ENCODE results near the gene MAGI1.
"Not testable (repeated sequence)": the region's sequence is repeated elsewhere in the genome, so short reads cannot be mapped to it uniquely, and the experiment has no call there.

The MAGI1 gene

DNA sequence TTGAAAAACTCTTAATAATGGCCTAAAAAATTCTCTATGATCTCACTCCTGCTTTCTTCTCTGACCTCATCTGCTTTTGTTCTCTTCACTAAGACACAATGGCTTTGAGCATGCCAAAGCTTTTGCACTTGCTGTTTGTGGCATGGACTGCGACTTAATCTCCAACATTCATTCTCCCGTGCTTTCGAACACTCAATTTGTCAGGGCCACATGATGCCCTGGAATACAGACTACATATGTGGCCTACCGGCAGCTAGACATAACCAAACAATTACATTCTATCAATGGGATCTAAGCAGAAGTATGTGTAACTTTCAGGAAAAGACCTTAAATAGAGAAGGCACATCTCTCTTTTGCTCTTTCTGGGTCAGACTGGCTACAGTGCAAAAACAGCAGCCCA is 506.5 kb downstream of the MAGI1 start:
- TF ChIP-seq, protein P1, sequence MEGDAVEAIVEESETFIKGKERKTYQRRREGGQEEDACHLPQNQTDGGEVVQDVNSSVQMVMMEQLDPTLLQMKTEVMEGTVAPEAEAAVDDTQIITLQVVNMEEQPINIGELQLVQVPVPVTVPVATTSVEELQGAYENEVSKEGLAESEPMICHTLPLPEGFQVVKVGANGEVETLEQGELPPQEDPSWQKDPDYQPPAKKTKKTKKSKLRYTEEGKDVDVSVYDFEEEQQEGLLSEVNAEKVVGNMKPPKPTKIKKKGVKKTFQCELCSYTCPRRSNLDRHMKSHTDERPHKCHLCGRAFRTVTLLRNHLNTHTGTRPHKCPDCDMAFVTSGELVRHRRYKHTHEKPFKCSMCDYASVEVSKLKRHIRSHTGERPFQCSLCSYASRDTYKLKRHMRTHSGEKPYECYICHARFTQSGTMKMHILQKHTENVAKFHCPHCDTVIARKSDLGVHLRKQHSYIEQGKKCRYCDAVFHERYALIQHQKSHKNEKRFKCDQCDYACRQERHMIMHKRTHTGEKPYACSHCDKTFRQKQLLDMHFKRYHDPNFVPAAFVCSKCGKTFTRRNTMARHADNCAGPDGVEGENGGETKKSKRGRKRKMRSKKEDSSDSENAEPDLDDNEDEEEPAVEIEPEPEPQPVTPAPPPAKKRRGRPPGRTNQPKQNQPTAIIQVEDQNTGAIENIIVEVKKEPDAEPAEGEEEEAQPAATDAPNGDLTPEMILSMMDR (IDR thresholded peaks at IDR 0.05; ENCODE audit: low read depth, low read length): no peak
- no peak for DNase-seq (ENCODE audit: extremely low read depth, low read depth)

DNA sequence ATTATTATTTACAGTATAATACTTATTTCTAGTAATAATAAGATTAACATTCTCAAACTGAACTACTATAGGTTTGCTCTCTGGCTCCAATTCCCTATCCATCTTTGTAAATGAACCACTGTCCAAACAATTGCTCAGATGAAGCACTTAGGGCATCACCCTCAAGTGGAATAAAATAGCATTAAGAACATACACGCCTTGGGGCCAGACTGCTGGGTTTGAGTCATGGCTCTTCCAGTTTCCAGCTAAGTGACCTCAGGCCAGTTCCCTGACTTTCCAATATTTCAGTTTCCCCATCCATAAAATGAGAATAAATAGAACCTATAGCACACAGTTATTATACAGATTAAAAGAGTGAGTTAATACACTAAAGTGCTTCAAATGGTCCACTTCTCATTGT is 507.2 kb downstream of the MAGI1 start:
- TF ChIP-seq, protein P1 (IDR thresholded peaks at IDR 0.05; ENCODE audit: low read depth, low read length): no peak
- DNase-seq (ENCODE audit: extremely low read depth, low read depth): no peak

DNA sequence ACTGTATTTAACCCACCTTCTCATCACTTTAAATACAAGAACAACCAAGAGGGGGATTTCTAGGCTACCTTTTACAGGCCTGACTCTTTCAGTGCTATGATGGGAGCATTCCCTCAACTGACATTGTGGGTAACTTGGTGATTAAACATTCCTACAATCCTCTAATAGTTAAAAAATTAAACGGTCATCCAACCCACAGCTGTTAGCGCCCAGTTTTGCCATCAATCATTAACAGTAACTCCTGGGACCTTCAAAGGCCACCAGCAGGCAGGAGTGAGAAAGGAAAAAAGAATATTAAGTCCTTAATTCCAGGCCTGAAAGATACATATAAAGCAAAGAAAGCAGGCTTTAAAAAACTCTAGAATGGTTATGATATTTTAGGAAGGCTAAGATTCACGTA is 512.1 kb downstream of the MAGI1 start:
- TF ChIP-seq, protein P1 (IDR thresholded peaks at IDR 0.05; ENCODE audit: low read depth, low read length): no peak

DNA sequence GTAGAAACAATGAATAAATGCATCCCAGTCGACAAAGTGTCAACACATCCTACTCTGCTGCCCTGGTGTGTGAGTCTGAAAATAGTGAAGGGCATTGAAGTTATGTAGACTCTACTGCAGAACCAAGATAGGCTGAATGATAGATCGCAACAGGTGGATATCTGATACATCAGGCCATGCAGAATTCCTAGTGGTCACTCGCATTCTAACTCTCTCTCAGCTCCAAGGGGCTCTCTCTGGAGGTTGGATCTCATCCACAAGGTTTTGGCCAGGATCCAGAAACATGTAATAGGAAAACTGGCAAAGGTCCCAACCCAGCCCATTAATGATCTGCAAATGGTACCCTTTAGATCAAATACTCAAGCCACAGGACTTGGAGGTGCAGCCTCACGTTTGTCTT is 514.1 kb downstream of the MAGI1 start:
- TF ChIP-seq, protein P1 (IDR thresholded peaks at IDR 0.05; ENCODE audit: low read depth, low read length): no peak
- DNase-seq (ENCODE audit: extremely low read depth, low read depth): no peak

More for the DNA sequence above, 512.1 kb downstream of the MAGI1 start:
- no peak for DNase-seq (ENCODE audit: extremely low read depth, low read depth)

DNA sequence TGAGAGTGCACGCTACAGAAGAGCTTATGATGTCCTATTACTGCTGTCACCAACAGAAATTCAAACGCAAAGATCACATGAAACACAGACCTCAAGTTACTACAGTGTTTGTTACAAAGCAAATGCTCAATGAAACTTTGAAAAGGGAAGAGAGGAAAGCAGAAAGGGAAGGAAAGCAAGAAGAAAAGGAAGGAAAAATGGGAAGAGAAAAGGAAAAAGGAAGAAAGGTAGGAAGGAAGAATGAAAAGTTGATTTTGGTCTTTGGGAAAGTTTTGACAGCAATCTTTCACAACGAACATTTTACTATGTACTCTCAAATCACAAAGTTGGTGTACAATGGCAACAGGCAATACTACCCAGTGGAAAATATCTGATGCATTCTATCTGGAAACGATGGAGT is 514.8 kb downstream of the MAGI1 start:
- DNase-seq (ENCODE audit: extremely low read depth, low read depth): no peak

DNA sequence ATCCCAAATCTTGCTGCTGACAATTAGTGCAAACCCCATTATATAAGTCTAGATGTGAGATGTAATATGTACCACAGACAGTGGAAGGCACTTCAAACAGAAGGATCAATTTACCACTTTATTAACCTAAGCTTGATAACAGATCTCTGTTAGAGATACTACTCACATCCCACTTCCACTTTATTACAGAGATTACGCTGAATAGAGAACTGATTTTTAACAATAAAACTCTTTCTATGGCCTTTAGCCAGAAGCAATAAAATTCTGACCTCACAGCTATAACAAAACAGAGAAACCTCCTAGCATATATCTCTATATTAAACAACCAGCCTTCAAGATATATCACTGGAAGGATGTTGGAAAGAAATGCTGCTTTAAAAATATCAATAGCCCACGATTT is 517.7 kb downstream of the MAGI1 start:
- TF ChIP-seq, protein P1 (IDR thresholded peaks at IDR 0.05; ENCODE audit: low read depth, low read length): no peak
- no peak for DNase-seq (ENCODE audit: extremely low read depth, low read depth)

More for the DNA sequence above, 514.8 kb downstream of the MAGI1 start:
- TF ChIP-seq, protein P1 (IDR thresholded peaks at IDR 0.05; ENCODE audit: low read depth, low read length): no peak

DNA sequence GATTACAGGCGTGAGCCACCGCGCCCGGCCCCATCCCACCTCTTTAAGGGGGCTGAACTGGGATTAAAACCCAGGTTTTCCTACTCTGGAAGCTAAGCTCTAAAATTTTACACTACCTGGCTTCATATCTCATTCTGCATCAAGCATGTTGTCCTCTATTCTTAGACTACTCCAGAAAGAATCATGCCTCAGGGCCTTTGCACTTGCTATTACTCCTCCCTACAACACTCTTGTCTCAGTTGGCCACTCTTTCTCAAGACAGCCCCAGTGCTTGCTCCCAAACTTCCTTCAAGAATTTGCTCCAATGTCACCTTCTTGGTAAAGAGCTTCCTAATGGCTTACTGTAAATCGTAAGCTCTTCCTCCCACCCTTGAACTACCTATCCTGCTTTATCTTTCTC is 521.7 kb downstream of the MAGI1 start:
- DNase-seq (ENCODE audit: extremely low read depth, low read depth): no peak
- TF ChIP-seq, protein P1 (IDR thresholded peaks at IDR 0.05; ENCODE audit: low read depth, low read length): no peak

DNA sequence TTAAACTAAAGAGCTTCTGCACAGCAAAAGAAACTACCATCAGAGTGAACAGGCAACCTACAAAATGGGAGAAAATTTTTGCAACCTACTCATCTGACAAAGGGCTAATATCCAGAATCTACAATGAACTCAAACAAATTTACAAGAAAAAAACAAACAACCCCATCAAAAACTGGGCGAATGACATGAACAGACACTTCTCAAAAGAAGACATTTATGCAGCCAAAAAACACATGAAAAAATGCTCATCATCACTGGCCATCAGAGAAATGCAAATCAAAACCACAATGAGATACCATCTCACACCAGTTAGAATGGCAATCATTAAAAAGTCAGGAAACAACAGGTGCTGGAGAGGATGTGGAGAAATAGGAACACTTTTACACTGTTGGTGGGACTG is 524.4 kb downstream of the MAGI1 start:
- not testable (repeated sequence) for DNase-seq (ENCODE audit: extremely low read depth, low read depth)

DNA sequence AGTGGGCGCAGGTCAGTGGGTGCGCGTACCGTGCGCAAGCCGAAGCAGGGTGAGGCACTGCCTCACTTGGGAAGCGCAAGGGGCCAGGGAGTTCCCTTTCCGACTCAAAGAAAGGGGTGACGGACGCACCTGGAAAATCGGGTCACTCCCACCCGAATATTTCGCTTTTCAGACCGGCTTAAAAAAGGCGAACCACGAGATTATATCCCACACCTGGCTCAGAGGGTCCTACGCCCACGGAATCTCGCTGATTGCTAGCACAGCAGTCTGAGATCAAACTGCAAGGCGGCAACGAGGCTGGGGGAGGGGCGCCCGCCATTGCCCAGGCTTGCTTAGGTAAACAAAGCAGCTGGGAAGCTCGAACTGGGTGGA is 529.3 kb downstream of the MAGI1 start:
- not testable (repeated sequence) for DNase-seq (ENCODE audit: extremely low read depth, low read depth)
